Embryonic facial prominence (tissue), 1 donor: Measurements from ENCODE around the gene MED1.

ENCODE experiments used
- DNase-seq: peaks from one replicate; pipeline ENCODE4 v3.0.0-alpha.2; 2016; ENCODE audit errors: extremely low spot score

The MED1 gene

DNA sequence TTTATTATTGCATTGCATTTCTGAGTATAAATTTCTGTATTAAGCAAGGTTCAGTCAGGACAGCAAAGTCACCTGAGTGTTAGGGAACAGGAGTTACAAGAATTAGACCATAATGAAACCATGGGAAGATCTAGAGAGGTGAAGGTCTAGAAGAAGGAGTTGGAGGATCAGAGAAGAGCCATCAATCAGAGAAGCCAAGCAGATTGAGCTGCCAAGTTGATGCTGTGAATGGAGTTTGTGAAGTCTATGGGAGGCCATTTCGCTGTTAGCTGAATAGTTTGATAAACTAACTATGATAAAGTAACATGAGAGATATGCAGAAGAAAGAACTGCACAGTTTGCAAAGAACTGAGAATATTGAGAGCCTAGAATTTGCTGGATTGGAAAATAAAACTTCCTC lies 90.0 kb downstream of the MED1 start:
- DNase-seq = no peak

DNA sequence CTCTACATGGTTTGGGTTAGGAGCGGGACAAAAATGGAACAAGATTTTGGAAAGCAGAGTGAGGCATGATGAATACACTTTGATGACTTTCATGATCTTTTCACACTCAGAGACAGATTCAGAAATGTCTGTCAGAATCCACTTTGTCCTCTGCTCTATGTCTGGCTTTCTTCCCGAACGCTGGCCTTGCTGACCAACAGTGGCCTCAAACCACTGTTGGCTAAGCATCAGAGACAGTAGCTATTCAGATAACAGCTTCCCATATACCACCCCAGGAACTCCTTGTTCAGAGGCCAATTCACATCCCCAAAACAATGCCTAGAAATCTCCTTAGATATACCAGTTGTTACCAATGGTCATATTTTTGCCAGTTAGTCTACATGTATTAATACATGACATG lies 90.5 kb downstream of the MED1 start:
- DNase-seq = no peak

DNA sequence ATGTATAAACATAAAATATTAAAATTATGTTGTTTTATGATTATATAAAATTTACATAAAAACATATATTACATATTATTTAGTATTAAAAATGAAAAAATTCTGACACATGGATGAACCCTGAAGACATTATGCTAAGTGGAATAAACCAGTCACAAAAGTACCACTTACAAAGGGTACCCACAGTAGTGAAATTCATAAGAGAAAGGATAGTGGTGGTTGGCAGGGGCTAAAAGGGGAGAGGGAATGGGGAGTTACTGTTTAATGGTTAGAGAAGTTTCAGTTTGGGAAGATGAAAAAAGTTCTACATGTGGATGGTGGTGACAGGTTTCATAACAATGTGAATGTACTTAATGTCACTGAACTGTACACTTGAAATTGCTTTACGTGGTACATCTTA lies 91.1 kb downstream of the MED1 start:
- no peak for DNase-seq

DNA sequence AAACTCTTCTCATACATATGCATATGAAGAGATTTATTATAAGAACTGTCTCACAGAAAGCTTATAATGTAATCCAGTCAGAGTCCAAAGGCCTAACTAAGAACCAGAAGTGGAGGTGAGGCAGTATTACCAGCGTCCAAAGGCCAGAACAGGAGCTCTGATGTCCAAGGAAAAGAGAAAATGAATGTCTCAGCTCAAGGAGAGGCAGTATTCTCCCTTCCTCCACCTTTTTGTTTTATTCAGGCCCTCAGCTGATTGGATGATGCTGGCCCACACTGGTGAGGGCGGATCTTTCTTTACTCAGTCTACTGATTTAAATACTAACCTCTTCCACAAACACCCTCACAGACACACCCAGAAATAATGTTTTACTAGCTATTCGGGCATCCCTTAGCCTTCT lies 93.1 kb downstream of the MED1 start:
- DNase-seq = no peak

DNA sequence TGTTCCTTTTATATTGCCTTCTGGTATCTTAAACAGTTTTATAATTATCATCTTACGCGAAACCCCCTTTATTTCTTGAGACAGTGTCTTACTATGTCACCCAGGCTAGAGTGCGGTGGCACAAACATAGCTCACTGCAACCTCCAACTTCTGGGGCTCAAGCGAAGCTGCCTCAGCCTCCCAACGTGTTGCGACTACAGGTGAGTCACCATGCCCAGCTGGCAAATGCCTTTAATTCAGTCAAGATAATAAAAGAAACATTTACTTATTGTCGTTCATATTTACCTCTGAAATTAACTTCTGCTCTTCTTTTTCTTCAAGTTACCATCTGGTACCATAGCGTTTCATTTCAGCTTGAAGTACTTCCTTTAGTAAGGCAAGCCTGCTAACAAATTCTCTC lies 93.6 kb downstream of the MED1 start:
- no peak for DNase-seq
